ENCODE measurements around the gene ATP13A1.

ATP13A1 gene

GRCh38 chr19:19649155-19649554 lies 14.3 kb downstream of the ATP13A1 start:
- no peak overlapping the region for H3K27ac ChIP-seq
- TF ChIP-seq CTCF (conservative IDR thresholded peaks at IDR 0.05), result no peak

- no peak for TF ChIP-seq CTCF (conservative IDR thresholded peaks at IDR 0.05)
These were observed 16.2 kb downstream of the ATP13A1 start for GRCh38 chr19:19647037-19647835.

GRCh38 chr19:19645233-19645870 lies 18.1 kb downstream of the ATP13A1 start:
- no peak for TF ChIP-seq CTCF (conservative IDR thresholded peaks at IDR 0.05)
- H3K27ac ChIP-seq, result no peak overlapping the region

More at GRCh38 chr19:19647037-19647835, 16.2 kb downstream of the ATP13A1 start:
- no peak overlapping the region for H3K27ac ChIP-seq

- peak overlapping the region; percentile 54; the same call in 1 of the 2 replicates for H3K27ac ChIP-seq
- peak; percentile 46 for TF ChIP-seq CTCF (conservative IDR thresholded peaks at IDR 0.05)
These were observed 19.5 kb downstream of the ATP13A1 start for GRCh38 chr19:19644054-19644388.

GRCh38 chr19:19643158-19644053 lies 20.1 kb downstream of the ATP13A1 start, which contains the start of gene GMIP:
GMIP (minus strand) TSS chr19:19643657; CDS start chr19:19643529, 128 bp downstream.
- H3K27ac ChIP-seq, result peak within 1 kb of the TSS; percentile 54; the same call in 1 of the 2 replicates

GRCh38 chr19:19642506-19643157 lies 20.8 kb downstream of the ATP13A1 start:
- no peak for TF ChIP-seq CTCF (conservative IDR thresholded peaks at IDR 0.05)
- H3K27ac ChIP-seq, result peak overlapping the region; percentile 54; the same call in 1 of the 2 replicates

More at GRCh38 chr19:19643158-19644053, 20.1 kb downstream of the ATP13A1 start, which contains the start of gene GMIP:
- peak; percentile 75 for TF ChIP-seq CTCF (conservative IDR thresholded peaks at IDR 0.05)

Data from VCaP (cell line).